GM12874 (cell line): Measurements from ENCODE around the gene PGD.

Experiments
- TF ChIP-seq, protein P1 (sequence below): IDR thresholded peaks from 2 replicates; pipeline ENCODE4 v1.5.1; 2011; ENCODE audit warnings: low read depth, mild to moderate bottlenecking, control low read depth, low read length, moderate library complexity; ENCODE audit not compliant: insufficient read depth

The PGD gene

DNA sequence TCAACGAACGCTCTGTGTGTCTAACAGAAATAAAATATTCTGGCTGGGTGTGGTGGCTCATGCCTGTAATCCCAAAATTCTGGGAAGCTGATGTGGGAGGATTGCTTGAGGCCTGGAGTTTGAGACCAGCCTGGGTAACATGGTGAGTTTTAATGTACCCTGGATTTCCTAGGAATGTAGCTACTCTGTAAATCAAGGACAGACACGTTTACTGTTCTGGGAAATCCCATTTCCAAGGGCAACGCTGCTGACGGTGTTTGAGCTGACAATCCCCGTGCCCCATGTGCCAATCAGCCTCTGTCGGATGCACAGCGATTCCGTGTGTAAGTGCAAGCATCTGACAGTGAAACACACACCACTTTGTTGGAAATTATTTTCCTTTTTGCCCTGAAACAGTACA lies 59.0 kb downstream of the PGD start:
- TF ChIP-seq, protein P1, sequence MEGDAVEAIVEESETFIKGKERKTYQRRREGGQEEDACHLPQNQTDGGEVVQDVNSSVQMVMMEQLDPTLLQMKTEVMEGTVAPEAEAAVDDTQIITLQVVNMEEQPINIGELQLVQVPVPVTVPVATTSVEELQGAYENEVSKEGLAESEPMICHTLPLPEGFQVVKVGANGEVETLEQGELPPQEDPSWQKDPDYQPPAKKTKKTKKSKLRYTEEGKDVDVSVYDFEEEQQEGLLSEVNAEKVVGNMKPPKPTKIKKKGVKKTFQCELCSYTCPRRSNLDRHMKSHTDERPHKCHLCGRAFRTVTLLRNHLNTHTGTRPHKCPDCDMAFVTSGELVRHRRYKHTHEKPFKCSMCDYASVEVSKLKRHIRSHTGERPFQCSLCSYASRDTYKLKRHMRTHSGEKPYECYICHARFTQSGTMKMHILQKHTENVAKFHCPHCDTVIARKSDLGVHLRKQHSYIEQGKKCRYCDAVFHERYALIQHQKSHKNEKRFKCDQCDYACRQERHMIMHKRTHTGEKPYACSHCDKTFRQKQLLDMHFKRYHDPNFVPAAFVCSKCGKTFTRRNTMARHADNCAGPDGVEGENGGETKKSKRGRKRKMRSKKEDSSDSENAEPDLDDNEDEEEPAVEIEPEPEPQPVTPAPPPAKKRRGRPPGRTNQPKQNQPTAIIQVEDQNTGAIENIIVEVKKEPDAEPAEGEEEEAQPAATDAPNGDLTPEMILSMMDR = no peak

DNA sequence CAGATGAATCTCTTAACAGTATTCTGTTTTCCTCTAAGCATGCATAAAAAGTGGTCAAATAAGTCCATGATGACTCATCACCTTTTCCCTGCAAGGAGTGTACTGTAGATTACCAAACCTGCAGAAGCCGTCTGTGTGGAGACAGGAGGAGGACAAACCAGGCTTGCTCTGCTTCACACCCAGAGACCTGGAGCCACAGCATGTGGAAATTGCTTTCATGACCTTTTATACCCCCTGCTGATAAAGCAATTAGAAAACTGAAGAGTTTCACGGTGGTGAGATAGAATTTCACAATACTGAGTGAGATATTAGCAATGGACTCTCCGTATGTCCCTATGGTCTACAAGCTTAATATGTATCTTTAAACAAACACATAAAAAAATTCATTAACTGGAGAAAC lies 60.3 kb downstream of the PGD start:
- TF ChIP-seq, protein P1 = no peak

DNA sequence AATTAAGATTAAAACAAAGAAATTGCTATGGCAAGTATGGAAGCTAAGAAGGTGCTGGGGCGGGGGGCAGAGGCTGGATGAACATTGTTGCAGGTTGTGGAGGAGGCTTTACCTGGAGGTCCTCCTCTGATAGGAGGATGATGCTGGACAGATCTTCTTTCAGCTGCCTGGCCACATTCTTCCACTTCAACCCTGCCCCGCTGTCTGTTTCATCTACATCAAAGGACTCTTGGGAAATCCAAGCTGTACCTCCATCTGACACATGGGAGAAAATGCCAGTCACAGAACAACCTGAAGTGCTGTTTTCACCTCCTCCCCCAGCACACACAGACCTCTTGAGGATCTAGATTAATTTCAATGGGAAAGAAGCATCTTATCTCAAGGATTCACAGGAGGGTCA lies 68.2 kb downstream of the PGD start:
- TF ChIP-seq, protein P1 = no peak

DNA sequence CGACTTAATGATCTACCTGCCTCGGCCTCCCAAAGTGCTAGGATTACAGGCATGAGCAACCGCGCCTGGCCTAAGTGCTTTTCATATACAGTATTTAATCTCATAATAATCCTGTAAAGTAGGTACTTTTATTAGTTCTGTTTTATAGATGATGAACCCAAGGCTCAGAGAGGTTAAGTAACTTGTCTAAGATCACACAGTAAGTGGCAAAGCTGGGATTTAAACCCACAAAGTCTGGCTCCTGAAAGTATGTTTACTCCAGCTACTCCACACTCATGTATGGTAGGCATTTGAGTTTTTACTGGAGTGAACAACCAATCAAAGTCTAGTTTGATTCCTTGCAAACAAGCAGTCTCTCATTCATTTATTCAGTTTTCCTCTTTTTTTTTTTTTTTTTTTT lies 71.2 kb downstream of the PGD start:
- TF ChIP-seq, protein P1 = no peak
